Uterus (tissue), 2 donors: ENCODE results near the gene CDK6.

ENCODE experiments used
- POLR2A ChIP-seq, 2 donors: fragments of 450-650 bp; IDR thresholded peaks; one replicate each; pipeline ENCODE4 v1.6.1; 2016; ENCODE audit warnings: antibody characterized with exemption in 2 of 2, mild to moderate bottlenecking in 1 of 2, moderate library complexity in 1 of 2
- TF ChIP-seq, protein P1 (sequence below), 4 experiments: fragments of 200-600 bp in 2 of 4; fragments of 450-650 bp in 2 of 4; sonication (generic) in 2 of 4; IDR thresholded peaks; one replicate each; pipeline ENCODE4 v1.5.1; 2016 to 2019; ENCODE audit warnings: antibody characterized with exemption in 4 of 4, mild to moderate bottlenecking in 2 of 4, moderate library complexity in 1 of 4

DNA sequence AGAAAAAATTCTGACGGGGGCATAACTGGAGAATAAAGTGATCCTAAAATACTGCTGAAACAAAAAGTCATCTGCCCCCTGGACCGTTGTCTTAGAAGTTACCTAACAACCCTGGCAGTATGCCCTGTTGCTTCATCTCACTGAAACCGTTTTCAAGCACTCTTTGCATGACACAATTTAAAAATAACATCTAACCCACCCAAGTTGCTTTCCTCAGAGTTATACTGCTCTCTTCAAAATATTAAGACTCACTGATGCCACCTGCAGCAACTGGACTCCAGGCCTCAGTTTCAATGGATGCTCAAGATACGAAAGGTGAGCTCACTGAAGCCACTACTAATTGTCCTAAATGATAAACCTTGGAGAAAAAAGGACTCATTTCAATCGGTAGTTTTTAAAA, 57.4 kb downstream of the CDK6 start:
- TF ChIP-seq, protein P1, sequence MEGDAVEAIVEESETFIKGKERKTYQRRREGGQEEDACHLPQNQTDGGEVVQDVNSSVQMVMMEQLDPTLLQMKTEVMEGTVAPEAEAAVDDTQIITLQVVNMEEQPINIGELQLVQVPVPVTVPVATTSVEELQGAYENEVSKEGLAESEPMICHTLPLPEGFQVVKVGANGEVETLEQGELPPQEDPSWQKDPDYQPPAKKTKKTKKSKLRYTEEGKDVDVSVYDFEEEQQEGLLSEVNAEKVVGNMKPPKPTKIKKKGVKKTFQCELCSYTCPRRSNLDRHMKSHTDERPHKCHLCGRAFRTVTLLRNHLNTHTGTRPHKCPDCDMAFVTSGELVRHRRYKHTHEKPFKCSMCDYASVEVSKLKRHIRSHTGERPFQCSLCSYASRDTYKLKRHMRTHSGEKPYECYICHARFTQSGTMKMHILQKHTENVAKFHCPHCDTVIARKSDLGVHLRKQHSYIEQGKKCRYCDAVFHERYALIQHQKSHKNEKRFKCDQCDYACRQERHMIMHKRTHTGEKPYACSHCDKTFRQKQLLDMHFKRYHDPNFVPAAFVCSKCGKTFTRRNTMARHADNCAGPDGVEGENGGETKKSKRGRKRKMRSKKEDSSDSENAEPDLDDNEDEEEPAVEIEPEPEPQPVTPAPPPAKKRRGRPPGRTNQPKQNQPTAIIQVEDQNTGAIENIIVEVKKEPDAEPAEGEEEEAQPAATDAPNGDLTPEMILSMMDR (IDR thresholded peaks at IDR 0.05) = no peak
- no peak for TF ChIP-seq POLR2A (IDR thresholded peaks at IDR 0.05)
